GM23338 (cell line): ENCODE data around the gene FMO2.

Source experiments
- CTCF ChIP-seq, 2 experiments: fragments of 200-600 bp in 1 of 2; sonication (generic) in 1 of 2; conservative IDR thresholded peaks; 2 replicates each; pipeline versions ENCODE4 v1.5.1 to v1.6.1; 2016 to 2017; ENCODE audit warnings: antibody characterized with exemption in 2 of 2, low read depth in 2 of 2, mild to moderate bottlenecking in 2 of 2, moderate library complexity in 1 of 2
- EZH2 ChIP-seq: fragments of 200-600 bp; sonication (generic); IDR thresholded peaks from one replicate; pipeline ENCODE4 v1.8.0; 2017; ENCODE audit warnings: antibody characterized with exemption, mild to moderate bottlenecking, low read depth; ENCODE audit not compliant: unreplicated experiment
- EZH2phosphoT487 ChIP-seq: fragments of 200-600 bp; sonication (generic); IDR thresholded peaks from one replicate; pipeline ENCODE4 v1.8.1; 2018; ENCODE audit warnings: antibody characterized with exemption; ENCODE audit not compliant: unreplicated experiment
- POLR2AphosphoS5 ChIP-seq: IDR thresholded peaks from 2 replicates; pipeline ENCODE4 v1.6.1; 2016; ENCODE audit warnings: antibody characterized with exemption, low read depth
- REST ChIP-seq: IDR thresholded peaks from one replicate; pipeline ENCODE4 v1.6.1; 2018; ENCODE audit warnings: antibody characterized with exemption; ENCODE audit not compliant: unreplicated experiment
- ZNF114 ChIP-seq: fragments of 250-450 bp; sonication (Bioruptor Pico); IDR thresholded peaks from 2 replicates; pipeline ENCODE4 v1.5.0; 2020; ENCODE audit warnings: mild to moderate bottlenecking, moderate library complexity
- TF ChIP-seq, protein P1 (sequence below): fragments of 250-450 bp; sonication (Bioruptor Pico); IDR thresholded peaks from 2 replicates; pipeline ENCODE4 v1.5.0; 2020; ENCODE audit warnings: mild to moderate bottlenecking, moderate library complexity

DNA sequence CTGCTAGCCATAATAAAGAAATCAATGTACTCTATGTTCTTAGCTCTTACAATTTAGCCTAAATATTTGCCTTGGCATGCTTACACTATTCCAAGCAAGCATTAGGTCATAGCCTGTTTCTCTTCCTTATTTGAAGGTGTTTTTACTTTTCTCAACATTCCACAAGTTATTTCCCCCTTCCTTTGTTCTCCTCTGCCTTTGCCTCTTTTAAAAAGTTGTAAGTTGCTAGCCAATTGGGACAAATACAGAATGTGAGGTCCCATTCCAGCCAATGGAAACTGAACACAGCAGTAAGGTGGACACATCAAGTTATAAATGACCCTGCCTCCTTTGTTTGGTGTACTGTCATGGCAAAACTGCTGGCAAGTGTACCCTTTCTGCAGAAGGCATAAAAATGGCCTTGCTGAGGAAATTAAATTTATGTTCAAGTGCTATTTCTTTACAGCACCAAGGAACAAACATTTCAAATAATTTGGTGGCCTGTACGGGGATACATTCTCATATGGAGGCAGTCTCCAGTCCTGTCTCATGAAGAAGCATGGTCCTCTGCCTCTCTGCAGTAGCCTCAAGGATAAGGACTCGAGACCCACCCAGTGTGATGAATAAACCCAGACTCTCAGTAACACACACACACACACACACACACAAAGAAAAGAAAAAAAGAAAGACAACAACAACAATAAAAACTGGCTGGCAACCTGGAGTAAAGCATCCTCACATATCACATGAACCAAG lies 34.4 kb downstream of the FMO2 start:
- TF ChIP-seq CTCF (conservative IDR thresholded peaks at IDR 0.05; ENCODE audit: low read depth in 2 of 2) = no peak
- no peak for TF ChIP-seq REST
- no peak for TF ChIP-seq EZH2
- no peak for TF ChIP-seq EZH2phosphoT487
- TF ChIP-seq ZNF114 (CRISPR knock-in tag) = no peak
- no peak for TF ChIP-seq POLR2AphosphoS5
- TF ChIP-seq, protein P1, sequence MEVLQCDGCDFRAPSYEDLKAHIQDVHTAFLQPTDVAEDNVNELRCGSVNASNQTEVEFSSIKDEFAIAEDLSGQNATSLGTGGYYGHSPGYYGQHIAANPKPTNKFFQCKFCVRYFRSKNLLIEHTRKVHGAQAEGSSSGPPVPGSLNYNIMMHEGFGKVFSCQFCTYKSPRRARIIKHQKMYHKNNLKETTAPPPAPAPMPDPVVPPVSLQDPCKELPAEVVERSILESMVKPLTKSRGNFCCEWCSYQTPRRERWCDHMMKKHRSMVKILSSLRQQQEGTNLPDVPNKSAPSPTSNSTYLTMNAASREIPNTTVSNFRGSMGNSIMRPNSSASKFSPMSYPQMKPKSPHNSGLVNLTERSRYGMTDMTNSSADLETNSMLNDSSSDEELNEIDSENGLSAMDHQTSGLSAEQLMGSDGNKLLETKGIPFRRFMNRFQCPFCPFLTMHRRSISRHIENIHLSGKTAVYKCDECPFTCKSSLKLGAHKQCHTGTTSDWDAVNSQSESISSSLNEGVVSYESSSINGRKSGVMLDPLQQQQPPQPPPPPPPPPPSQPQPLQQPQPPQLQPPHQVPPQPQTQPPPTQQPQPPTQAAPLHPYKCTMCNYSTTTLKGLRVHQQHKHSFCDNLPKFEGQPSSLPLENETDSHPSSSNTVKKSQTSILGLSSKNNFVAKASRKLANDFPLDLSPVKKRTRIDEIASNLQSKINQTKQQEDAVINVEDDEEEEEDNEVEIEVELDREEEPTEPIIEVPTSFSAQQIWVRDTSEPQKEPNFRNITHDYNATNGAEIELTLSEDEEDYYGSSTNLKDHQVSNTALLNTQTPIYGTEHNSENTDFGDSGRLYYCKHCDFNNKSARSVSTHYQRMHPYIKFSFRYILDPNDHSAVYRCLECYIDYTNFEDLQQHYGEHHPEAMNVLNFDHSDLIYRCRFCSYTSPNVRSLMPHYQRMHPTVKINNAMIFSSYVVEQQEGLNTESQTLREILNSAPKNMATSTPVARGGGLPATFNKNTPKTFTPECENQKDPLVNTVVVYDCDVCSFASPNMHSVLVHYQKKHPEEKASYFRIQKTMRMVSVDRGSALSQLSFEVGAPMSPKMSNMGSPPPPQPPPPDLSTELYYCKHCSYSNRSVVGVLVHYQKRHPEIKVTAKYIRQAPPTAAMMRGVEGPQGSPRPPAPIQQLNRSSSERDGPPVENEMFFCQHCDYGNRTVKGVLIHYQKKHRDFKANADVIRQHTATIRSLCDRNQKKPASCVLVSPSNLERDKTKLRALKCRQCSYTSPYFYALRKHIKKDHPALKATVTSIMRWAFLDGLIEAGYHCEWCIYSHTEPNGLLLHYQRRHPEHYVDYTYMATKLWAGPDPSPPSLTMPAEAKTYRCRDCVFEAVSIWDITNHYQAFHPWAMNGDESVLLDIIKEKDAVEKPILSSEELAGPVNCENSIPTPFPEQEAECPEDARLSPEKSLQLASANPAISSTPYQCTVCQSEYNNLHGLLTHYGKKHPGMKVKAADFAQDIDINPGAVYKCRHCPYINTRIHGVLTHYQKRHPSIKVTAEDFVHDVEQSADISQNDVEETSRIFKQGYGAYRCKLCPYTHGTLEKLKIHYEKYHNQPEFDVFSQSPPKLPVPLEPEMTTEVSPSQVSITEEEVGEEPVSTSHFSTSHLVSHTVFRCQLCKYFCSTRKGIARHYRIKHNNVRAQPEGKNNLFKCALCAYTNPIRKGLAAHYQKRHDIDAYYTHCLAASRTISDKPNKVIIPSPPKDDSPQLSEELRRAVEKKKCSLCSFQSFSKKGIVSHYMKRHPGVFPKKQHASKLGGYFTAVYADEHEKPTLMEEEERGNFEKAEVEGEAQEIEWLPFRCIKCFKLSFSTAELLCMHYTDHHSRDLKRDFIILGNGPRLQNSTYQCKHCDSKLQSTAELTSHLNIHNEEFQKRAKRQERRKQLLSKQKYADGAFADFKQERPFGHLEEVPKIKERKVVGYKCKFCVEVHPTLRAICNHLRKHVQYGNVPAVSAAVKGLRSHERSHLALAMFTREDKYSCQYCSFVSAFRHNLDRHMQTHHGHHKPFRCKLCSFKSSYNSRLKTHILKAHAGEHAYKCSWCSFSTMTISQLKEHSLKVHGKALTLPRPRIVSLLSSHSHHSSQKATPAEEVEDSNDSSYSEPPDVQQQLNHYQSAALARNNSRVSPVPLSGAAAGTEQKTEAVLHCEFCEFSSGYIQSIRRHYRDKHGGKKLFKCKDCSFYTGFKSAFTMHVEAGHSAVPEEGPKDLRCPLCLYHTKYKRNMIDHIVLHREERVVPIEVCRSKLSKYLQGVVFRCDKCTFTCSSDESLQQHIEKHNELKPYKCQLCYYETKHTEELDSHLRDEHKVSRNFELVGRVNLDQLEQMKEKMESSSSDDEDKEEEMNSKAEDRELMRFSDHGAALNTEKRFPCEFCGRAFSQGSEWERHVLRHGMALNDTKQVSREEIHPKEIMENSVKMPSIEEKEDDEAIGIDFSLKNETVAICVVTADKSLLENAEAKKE (CRISPR knock-in tag) = no peak
